GDM1 (cell line): ENCODE results near the gene RGL1.
"Not testable (repeated sequence)": the region's sequence is repeated elsewhere in the genome, so short reads cannot be mapped to it uniquely, and the experiment has no call there.

ENCODE experiments used
- DNase-seq: peaks from one replicate; lab custom pipeline; 2025; lab: John Stamatoyannopoulos, UW

Gene RGL1

GRCh38 chr1:183785921-183786320 is 19.0 kb upstream of the RGL1 start:
- not testable (repeated sequence) for DNase-seq

GRCh38 chr1:183787704-183788103 is 17.2 kb upstream of the RGL1 start:
- DNase-seq: no peak

DNA sequence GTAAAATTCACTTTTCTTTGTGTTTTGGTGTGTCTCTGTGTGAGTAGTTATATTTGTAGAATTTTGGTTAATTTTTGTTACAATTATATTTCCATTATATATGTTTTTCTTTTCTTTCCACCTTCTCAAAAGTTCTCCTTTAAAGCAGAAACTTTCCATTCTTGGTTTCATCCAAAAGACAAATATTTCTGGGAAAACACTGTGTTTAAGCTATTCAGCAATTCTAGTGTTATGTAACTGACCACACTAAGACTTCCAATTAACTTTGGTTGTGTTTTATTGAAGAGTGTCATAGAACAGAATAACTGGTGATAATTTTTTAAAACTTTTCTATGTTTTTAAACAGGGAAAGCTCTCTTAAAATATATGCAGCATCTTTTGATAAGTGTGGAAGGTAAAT is 13.6 kb upstream of the RGL1 start:
- no peak for DNase-seq

DNA sequence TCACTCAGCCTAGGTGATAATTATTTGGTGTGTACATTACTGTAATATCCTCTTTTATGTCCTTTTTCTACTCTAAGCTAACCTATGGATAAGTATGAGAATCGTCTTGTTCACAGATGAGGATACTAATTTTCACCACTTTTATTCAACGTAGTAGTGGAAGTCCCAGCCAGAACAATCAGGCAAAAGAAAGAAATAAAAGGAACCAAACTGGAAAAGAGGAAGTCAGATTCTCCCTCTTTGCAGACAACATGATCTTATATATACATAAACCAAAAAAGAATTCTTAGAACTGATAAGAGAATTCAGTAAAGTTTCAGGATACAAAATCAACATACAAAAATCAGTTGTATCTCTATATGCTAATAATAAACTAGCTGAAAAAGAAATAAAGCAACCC is 12.6 kb upstream of the RGL1 start:
- no peak for DNase-seq

- DNase-seq: no peak
Measured at GRCh38 chr1:183794088-183794487, 10.8 kb upstream of the RGL1 start.

DNA sequence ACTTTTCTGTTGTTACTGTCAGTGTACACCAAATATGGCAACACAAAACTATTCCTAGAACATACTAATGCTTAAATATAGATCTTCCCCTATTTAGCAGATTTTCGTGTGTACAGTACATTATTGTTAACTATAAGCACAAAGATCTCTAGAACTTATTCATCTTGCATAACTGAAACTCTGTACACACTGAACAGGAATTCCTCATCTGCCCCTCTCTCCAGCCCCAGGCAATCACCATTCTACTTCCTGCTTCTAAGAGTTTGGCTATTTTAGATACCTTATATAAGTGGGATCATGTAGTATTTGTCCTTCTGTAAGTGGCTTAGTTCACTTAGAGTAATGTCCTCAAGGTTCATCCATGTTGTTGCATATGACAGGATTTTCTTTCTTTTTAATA is 4.5 kb upstream of the RGL1 start:
- DNase-seq: no peak

- no peak for DNase-seq
Measured at GRCh38 chr1:183801649-183802048, 3.3 kb upstream of the RGL1 start.

DNA sequence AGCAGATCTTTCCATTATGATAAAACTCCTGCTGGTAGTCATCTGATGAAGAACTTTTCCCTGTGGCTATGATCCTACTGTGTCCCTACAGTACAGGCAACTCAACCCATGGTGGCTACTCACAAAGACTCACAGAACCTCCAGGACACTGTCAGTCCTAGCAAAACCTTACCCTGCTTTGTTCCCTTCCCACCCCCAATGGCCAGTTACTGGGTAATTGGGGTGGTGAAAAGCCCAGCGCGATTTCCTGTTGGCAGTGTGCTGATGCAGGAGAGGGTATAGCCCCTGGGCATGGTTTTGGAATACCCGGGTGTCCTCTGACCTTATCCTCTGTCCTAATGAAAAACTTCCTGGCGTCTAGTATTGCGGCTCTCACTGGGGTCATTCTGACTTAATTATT is 533 bp upstream of the RGL1 start:
- DNase-seq: no peak

DNA sequence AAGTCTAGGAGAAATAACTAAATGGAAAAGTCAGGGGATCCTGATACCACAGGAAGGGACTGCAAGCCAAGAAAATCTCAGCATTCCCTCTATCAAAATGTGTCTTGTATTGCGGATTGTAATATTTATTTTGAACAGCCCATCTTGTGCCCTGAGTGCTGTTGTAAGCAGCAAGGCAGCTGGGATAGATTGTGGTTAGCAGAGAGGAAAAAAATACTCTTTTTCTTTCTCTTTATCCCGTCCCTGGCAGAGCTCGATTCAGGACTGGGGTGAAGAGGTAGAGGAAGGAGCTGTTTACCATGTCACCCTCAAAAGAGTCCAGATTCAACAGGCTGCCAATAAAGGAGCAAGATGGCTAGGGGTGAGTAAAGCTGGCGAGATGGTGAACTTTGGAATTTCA is 1.2 kb downstream of the RGL1 start:
- DNase-seq: no peak

- no peak for DNase-seq
Measured at GRCh38 chr1:183806675-183807074, 1.8 kb downstream of the RGL1 start.

GRCh38 chr1:183807549-183808168 is 2.7 kb downstream of the RGL1 start:
- DNase-seq: no peak

DNA sequence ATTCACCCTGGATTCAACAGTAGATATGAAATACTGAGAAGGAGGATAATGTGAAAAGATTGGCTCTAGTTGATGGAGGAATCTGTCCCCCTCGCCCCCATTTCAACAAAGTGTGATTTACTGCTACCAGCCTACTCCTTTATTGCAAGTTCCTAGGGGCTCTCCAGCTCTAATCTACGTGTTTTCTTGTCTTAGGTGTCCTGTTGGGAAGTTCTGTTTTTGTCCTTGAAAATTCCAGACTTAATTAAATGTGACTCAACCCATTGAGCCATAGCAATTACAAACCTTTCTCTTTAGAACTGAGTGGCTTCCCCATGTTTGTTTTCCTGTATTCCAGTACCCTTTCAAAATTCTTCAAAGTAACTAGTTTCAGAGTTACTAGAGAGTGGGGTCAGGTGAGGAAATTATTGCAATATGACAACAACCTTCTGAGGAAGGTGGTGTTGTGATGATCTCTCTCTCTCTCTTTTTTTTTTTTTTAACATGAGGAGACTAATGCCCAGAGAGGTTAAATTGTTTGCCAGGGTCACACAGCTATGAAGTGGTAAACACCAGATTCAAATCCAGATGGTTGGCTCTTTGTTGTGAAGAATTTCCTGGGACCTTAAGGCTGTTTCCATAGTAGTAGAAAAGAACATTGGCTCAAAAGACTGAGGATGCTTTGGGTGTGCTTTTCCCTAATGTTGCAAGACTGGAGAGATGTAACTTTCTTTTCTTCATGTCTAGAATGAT is 3.5 kb downstream of the RGL1 start:
- no peak for DNase-seq

DNA sequence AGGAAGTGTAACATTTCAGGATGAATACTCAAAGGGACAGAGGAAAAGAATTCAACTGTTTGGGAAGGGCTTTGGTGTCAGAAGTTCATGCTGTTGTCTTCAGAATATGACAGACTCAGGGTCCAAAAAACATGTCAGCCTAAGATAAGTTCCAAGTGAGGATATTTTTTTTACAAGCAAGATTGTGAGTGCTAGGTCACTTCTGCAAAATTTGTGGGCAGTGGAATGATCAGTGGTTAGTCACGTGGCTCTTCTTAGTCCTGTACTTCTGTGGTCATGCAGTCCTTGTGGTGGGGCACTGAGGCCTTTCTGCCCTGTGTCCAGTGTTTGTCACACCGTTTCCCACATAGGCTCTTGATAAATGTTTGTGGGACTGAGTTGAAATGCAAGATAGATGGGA is 5.2 kb downstream of the RGL1 start:
- no peak for DNase-seq

GRCh38 chr1:183810756-183811544 is 6.0 kb downstream of the RGL1 start:
- DNase-seq: no peak

DNA sequence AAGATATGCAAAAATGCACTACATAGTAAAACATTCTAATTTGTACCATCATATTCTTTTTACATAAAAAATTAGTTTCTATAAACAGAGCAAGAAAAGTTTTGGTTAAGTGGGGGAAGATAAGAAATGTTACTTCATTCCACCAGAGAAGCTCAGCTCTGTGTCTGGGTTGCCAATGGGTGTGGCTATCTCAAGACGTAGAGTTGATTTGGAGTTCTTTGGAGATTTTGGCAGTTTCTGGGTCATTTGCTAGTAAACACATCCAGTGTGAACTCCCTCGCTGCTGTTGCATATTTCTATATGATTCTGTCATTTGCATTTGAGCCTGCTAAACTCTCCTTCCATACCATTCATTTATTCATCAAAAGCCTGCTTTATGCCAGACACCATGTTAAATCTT is 7.2 kb downstream of the RGL1 start:
- DNase-seq: no peak

DNA sequence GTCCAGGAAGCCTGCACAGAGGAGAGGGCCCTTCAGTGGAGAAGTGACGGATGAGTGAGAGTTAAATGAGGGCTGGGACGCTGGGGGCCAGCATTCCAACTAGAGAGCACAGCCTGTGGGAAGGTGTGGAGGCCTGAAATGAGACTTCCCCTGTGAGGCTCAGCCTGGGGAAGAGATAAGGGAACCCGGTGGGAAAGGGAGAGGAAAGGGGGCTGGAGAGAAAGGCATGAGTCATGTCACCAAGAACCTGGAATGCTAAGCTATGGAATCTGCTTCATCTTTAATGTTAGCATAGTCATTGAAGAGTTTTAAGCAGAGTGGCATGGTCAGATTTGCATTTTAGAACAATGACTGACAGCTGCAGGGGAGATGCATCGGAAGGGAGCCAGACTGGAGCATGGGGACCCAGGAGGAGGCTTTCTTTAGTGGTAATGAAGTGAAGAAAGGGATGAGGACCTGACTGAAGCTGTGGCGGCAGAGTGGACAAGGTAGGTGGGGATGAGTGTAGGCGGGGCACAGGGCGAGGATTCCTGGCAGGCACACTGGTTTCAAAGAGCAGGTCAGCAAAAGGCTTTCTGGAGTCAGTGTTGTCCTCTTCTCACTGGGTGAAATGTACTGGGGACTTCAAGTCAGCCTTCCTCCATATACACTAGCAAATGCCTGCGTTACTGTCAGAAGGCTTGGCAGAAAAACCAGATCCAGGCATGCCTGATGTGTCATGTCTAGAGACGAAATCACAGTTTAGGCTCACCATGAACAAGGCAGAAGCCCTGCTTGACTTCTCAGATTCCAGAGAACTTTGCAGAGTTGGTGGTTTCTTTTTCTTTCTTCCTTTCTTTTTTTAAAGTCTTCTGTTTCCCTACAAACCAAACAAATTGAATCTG is 8.0 kb downstream of the RGL1 start:
- no peak for DNase-seq

DNA sequence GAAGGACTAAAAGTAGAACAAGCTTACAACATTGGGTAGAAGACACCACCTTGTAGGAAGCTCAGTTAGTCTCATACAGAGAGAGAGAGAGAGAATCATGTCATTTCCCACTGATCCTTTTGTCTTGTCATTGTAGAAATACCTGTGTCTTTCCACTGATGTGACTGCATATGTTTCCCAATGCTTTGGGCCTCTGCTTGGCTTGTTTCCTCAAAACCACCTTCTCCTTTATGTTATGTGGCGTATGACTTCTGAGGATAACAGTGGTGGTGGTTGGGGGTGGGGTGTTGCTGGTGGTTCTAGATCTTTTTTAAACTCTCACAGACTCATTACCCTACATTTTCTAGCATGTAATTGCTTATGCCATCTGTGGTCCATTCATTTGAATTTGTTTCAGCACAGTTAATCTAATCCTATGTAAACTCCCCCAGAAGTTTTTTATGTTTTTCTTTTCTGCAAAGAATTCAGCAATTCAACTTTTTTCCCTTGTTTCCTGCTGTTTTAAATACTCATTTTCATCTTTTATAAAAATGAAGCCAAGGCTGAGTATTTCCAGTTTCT is 9.3 kb downstream of the RGL1 start:
- no peak for DNase-seq

GRCh38 chr1:183816110-183816509 is 11.2 kb downstream of the RGL1 start:
- DNase-seq: no peak

DNA sequence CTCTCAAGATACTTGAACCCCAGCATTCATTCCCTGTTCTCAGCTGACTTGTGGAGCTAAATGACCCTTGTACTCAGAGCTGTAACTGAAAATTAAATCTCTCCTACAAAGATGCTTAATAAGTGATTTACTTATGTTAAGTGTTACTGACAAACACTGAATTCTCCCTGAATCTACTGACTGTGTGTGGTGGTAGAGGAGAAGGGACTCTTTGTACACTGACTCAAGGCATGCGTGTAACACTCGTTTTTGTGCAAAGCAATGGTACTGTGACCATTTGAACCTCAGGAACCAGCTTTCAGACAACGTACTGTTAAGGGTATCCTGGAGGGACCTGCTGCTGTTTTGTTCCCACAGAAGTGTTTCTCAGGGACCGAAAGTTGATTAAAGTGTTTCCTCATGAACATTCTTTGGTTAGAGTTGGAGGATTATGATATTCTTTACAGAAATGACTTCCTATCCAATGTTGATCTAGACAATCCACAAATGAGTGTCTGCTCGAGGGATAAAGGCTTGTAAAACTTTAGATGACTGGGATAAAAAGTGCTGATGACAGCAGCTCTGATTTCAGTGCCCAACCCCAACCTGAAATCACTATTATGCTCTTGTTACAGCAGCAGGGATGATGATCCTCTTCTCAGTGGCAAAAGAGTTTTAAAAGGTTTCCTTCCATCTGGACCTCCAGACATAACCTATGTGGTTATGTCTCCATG is 12.8 kb downstream of the RGL1 start:
- DNase-seq: no peak

DNA sequence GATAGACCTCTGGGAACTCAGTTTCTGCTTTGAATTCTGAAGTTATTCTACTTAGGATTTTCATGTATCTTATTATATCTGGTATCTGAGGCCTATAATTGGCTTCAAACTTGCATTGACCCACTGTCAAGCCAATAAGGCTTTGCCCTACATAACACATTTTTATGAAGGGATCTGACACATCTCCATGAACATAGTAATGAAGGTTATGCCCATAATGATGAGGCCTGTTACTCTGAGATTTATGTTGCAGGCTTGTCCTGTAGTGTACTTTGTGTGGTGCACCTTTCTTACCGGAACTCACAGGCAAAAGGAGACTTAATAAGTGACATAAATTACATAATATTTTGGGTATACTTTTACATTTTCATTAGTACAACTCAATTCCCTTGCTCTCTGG is 14.1 kb downstream of the RGL1 start:
- DNase-seq: no peak

DNA sequence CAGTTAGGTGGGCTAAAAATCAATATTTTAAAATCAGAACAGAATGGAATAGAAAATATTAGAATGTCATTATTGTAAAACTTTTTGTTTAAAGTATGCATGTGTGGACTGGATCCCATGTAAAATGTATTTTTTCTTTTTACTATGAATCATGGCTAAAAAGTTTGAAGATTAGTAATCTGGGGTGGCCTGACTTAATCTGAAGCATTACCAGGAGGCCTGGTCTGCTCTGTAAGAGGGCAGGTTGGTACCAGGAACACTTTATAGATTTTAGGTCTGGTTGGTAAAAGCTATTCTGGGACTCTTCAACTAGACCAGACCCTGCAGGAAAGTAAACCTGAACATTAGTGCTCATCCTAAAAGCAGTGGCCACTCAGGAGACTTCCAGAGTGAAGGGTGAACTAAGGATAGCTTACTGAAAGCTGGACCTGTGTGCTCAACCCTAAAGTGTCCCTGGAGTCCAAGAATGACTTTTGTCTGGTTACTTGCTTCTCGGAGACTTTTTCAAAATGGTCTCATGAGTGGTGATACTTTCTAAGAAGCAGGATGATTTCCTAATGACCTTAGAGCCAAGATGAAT is 16.5 kb downstream of the RGL1 start:
- DNase-seq: no peak
